Lower leg skin (tissue), 4 donors: ENCODE data around the gene MAFF. TPM values are rescaled to one million over a fixed set of nuclear protein-coding genes. Genes with fewer than 3 reads are reported as not detected.

Experiments
- DNase-seq, 2 donors: peaks; one replicate each; pipeline ENCODE4 v3.0.0-alpha.2; 2019; ENCODE audit warnings: low spot score in 2 of 2
- H3K4me3 ChIP-seq: fragments of 200-600 bp; sonication (generic); 2 replicates; pipeline ENCODE4 v1.5.1; 2017; ENCODE audit warnings: mild to moderate bottlenecking, low read depth; ENCODE audit not compliant: poor library complexity, severe bottlenecking
- POLR2A ChIP-seq, 2 donors: fragments of 450-650 bp; IDR thresholded peaks; one replicate each; pipeline ENCODE4 v1.6.1; 2016 to 2017; ENCODE audit warnings: antibody characterized with exemption in 2 of 2, mild to moderate bottlenecking in 1 of 2, moderate library complexity in 1 of 2
- WGBS, 2 donors: methylation state at CpG; one replicate each; pipeline ENCODE4 v1.1.5; 2018; 5-methylcytosine and 5-hydroxymethylcytosine counted together
- intact Hi-C: fragments of 100-400 bp; cut with DNase I; formaldehyde crosslinking; loops from one replicate; pipeline ENCODE4 v1.15.0; 2023; ENCODE audit warnings: low total_unique reads
- total RNA-seq, 4 donors: library from RNA; depleted of rRNA; stranded (reverse); fragments of >200 nt; gene quantifications; one replicate each; pipeline ENCODE4 v1.1.0, GENCODE V29; 2016
- TF ChIP-seq, protein P1 (sequence below), 3 donors: fragments of 450-650 bp; IDR thresholded peaks; one replicate each; pipeline ENCODE4 v1.5.1; 2016; ENCODE audit warnings: antibody characterized with exemption in 3 of 3, mild to moderate bottlenecking in 3 of 3, moderate library complexity in 2 of 3

MAFF gene
- total RNA-seq, 4 donors from 2014 or later, result 64.7 to 116 (median 82.0) TPM

DNA sequence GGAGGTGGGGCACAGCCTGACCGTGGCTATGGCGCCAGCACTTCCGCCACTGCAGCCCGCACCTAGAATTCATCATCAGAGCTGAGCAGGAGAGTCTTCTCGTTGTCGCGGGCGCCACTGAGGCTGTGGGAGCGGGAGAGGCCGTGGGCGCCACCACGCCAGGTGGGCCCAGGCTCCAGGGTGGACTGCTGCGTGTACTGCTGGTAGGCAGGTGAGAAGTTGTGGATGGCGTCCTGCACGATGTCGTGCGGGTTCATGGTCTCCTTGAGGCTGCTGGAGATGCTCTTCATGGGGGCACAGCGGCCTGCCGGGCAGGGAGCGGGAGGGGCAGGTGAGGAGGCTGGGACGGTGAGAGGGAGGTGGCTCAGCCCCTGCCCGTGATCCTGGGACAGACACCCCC, 19.6 kb downstream of the MAFF start:
- no peak for DNase-seq
- WGBS, 2 donors, result 93 to 95% methylated on average over 18 to 22 of the region's 22 CpGs
- intact Hi-C loops, result no loop called here
- TF ChIP-seq, protein P1, sequence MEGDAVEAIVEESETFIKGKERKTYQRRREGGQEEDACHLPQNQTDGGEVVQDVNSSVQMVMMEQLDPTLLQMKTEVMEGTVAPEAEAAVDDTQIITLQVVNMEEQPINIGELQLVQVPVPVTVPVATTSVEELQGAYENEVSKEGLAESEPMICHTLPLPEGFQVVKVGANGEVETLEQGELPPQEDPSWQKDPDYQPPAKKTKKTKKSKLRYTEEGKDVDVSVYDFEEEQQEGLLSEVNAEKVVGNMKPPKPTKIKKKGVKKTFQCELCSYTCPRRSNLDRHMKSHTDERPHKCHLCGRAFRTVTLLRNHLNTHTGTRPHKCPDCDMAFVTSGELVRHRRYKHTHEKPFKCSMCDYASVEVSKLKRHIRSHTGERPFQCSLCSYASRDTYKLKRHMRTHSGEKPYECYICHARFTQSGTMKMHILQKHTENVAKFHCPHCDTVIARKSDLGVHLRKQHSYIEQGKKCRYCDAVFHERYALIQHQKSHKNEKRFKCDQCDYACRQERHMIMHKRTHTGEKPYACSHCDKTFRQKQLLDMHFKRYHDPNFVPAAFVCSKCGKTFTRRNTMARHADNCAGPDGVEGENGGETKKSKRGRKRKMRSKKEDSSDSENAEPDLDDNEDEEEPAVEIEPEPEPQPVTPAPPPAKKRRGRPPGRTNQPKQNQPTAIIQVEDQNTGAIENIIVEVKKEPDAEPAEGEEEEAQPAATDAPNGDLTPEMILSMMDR (IDR thresholded peaks at IDR 0.05), result no peak
- TF ChIP-seq POLR2A (IDR thresholded peaks at IDR 0.05), result no peak
- H3K4me3 ChIP-seq, result no peak overlapping the region

DNA sequence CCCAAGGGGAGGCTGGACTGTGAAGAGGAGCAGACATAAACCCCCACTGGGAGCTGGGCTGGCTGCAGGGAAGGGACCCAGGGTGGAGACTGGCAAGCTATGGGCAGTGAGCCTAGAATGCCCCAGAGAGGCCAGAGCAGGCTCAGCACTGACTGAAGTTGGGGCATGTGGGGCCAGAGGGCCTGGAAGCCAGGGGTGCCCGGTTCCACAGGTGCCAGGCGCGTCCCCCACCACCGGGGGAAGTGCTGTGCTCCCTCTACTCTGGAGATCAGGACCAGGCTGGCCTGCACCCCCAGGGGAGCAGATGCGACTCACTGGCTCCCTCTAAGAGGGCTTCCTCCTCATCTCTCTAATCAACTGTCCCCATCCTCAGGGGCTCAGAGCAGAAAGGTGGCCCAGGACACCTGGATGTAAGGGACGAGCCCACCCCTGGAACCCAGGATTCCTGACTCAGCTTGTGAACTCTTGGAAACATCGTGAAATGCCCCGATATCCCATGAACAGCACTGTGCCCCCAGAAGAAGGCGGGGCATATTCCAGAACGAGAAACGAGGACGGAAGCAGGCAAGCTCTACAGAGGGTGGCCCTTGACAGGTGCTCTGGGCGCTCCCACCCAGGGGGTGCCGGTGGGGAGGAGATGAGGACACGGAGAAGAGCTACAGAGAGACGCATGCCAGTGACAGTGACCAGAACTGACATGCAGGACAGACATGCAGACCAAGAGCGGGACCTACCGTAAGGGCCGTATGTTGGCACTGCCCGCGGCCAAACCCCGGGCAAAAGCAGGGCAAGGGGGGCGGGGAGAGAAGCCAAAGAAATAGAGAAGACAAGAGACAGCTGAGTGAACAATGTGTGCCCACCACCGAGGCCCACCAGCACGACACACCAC, 20.4 kb downstream of the MAFF start:
- no peak overlapping the region for H3K4me3 ChIP-seq
- intact Hi-C loops, result no loop called here
- DNase-seq, result no peak
- WGBS, 2 donors, result 79 to 82% methylated on average over 22 to 25 of the region's 25 CpGs
- no peak for TF ChIP-seq POLR2A (IDR thresholded peaks at IDR 0.05)
- TF ChIP-seq, protein P1 (IDR thresholded peaks at IDR 0.05), result no peak

DNA sequence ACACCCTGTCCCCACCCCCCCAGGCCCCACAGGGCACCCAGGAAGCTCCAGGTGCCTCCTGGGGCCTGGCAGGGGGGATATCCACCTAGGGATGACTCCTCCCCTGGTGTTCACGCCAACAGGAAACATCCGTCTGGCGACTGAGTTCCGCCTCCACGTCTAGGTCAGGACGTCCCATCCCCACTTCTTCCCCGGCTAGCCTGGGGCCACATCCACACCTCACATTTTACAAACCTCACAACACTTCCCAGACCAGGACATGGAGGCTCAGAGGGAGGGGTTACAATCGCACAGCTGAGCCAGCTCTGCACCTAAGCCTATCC, 21.0 kb downstream of the MAFF start:
- no peak for TF ChIP-seq POLR2A (IDR thresholded peaks at IDR 0.05)
- TF ChIP-seq, protein P1 (IDR thresholded peaks at IDR 0.05), result no peak
- H3K4me3 ChIP-seq, result no peak overlapping the region
- no peak for DNase-seq
- intact Hi-C loops, result no loop called here
- WGBS, 2 donors, result 45 to 70% methylated on average over 8 of the region's 8 CpGs

DNA sequence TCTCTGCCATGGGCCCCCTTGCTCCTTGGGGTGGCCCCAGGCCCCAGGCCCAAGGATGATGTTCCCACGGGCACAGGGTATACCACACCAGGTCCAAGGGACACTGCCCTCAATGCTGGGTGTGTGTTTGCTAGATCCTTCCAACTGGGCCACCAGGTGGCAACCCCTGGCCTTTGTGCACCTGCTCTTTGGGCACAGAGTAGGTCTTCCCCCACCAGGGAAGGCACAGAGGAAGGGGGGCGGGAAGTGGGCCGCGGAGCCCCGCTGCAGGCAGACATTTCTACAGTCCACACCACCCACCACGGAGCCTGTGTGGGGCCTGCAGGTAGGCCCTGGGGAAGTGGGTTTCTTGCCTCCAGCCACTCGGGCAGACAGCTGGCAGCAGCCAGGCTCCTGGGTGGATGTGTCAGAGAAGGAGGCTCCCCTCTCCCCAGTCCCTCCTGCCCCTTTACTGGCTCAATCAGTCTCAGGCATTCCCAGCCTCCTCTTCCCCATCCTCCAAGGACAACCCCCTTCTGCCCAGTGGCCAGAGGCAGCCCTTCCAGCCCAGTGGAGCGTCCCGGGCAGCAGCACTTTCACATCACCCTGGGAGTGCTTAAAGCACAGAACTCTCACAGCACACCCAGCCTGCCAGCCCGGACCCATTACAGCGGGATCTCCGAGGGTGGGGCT, 21.6 kb downstream of the MAFF start:
- intact Hi-C loops, result no loop called here
- no peak for DNase-seq
- 61 to 65% methylated on average over 12 of the region's 12 CpGs for WGBS, 2 donors
- no peak for TF ChIP-seq POLR2A (IDR thresholded peaks at IDR 0.05)
- TF ChIP-seq, protein P1 (IDR thresholded peaks at IDR 0.05), result no peak
- no peak overlapping the region for H3K4me3 ChIP-seq

DNA sequence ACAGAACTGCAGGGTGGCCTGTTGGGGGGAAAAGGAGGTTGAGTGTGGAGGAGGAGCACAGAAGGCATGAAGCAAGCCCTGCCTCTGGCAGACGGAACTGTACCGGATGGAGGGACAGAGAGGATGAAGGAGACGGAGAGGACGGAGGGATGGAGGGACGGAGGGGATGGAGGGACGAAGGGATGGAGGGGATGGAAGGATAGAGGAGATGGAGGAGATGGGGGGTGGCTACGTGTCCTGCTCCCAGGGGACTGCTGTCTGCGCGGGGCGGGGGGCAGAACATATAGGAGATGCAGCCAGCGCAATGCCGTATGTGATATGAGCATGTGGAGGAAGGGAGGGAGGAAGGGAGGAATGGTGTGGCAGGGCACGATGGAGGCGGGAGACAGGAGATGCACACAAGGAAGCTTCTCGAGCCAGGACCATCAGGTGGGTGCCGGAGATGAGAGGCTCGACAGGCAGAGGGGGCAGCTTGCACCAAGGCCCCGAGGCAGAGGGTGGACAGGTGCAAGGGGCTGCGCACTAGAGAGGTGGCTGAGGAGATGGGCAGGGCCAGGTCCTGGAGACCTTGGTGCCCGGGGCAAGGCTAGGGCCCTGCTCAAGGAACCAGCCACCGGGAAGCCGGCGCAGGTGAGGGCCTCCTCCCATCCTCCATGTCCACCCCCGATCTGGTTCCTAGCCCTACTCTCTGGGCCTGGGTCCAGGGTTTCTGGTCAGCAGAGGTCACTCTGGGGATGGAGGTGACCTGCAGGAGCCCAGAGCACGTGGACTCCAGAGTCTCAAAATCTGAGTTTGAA, 25.3 kb downstream of the MAFF start:
- no peak for DNase-seq
- no peak overlapping the region for H3K4me3 ChIP-seq
- intact Hi-C loops, result no loop called here
- TF ChIP-seq, protein P1 (IDR thresholded peaks at IDR 0.05), result no peak
- no peak for TF ChIP-seq POLR2A (IDR thresholded peaks at IDR 0.05)
- WGBS, 2 donors, result 89 to 94% methylated on average over 21 to 25 of the region's 25 CpGs
